Stimulated activated CD4-positive, alpha-beta T cell treated with anti-CD3 and anti-CD28 coated beads, TNF-alpha, amount 100 ng/mL, for 4 hours (primary cell): ENCODE measurements around the gene SSUH2.
"Not testable (repeated sequence)": the region's sequence is repeated elsewhere in the genome, so short reads cannot be mapped to it uniquely, and the experiment has no call there.

Source experiments
- DNase-seq, 3 experiments: peaks; one replicate each; pipeline ENCODE4 v3.0.0-alpha.2; 2020; ENCODE audit warnings: low read depth in 3 of 3

Gene SSUH2

GRCh38 chr3:8659242-8659641, 14.6 kb upstream of the SSUH2 start:
- no peak for DNase-seq

- no peak for DNase-seq
These were observed 14.0 kb upstream of the SSUH2 start for GRCh38 chr3:8658306-8659212.

GRCh38 chr3:8657804-8658305, 13.3 kb upstream of the SSUH2 start:
- DNase-seq: no peak

- no peak for DNase-seq
These were observed 11.6 kb upstream of the SSUH2 start for GRCh38 chr3:8656240-8656639.

GRCh38 chr3:8655387-8655835, 10.8 kb upstream of the SSUH2 start:
- DNase-seq: no peak

GRCh38 chr3:8654572-8655329, 10.2 kb upstream of the SSUH2 start:
- DNase-seq: not testable (repeated sequence)

GRCh38 chr3:8653800-8654408, 9.3 kb upstream of the SSUH2 start:
- DNase-seq: no peak

- DNase-seq: no peak
These were observed 7.9 kb upstream of the SSUH2 start for GRCh38 chr3:8652324-8652987.

GRCh38 chr3:8651418-8652323, 7.1 kb upstream of the SSUH2 start:
- DNase-seq: no peak

GRCh38 chr3:8650583-8651416, 6.2 kb upstream of the SSUH2 start:
- DNase-seq: no peak

GRCh38 chr3:8649757-8650156, 5.2 kb upstream of the SSUH2 start:
- no peak for DNase-seq

GRCh38 chr3:8648909-8649741, 4.5 kb upstream of the SSUH2 start:
- DNase-seq: no peak

GRCh38 chr3:8647137-8647985, 2.8 kb upstream of the SSUH2 start:
- DNase-seq: no peak

GRCh38 chr3:8646313-8646938, 1.8 kb upstream of the SSUH2 start:
- DNase-seq: no peak

- DNase-seq: no peak
These were observed 1.1 kb upstream of the SSUH2 start for GRCh38 chr3:8645712-8646111.

- no peak for DNase-seq
These were observed 769 bp downstream of the SSUH2 start for GRCh38 chr3:8643693-8644365.

GRCh38 chr3:8642001-8642400, 2.6 kb downstream of the SSUH2 start:
- DNase-seq: no peak
